GM12878 (cell line): ENCODE results near the gene B3GNT9. TPM values are rescaled to one million over a fixed set of nuclear protein-coding genes. Genes with fewer than 3 reads are reported as not detected.

Experiments
- ATF7 ChIP-seq: fragments of 450-650 bp; IDR thresholded peaks from 2 replicates; pipeline ENCODE4 v1.6.1; 2016; ENCODE audit warnings: low read depth, mild to moderate bottlenecking
- BHLHE40 ChIP-seq, 2 experiments: fragments of 450-650 bp in 1 of 2; IDR thresholded peaks; 2 replicates each; pipeline ENCODE4 v1.6.1; 2011 to 2017; ENCODE audit warnings: low read depth in 2 of 2, borderline replicate concordance in 1 of 2, improper control_type of control experiment in 1 of 2, low read length in 1 of 2, mild to moderate bottlenecking in 1 of 2
- CHD2 ChIP-seq: IDR thresholded peaks from 2 replicates; pipeline ENCODE4 v1.6.1; 2011; ENCODE audit warnings: low read depth, low read length, improper control_type of control experiment, borderline replicate concordance
- IKZF2 ChIP-seq, 2 experiments: fragments of 450-650 bp; IDR thresholded peaks; 2 replicates each; pipeline ENCODE4 v1.6.1; 2017; ENCODE audit warnings: mild to moderate bottlenecking in 2 of 2, moderate library complexity in 2 of 2
- LARP7 ChIP-seq: fragments of 450-650 bp; IDR thresholded peaks from 2 replicates; pipeline ENCODE4 v1.6.1; 2017; ENCODE audit warnings: mild to moderate bottlenecking
- MXI1 ChIP-seq: fragments of 150-350 bp; IDR thresholded peaks from 2 replicates; pipeline ENCODE4 v1.6.1; 2011; ENCODE audit warnings: low read depth, mild to moderate bottlenecking, inconsistent platforms, low read length, improper control_type of control experiment
- POLR2AphosphoS5 ChIP-seq: IDR thresholded peaks from 2 replicates; pipeline ENCODE4 v1.6.1; 2011; ENCODE audit warnings: mild to moderate bottlenecking, low read length, inconsistent platforms
- RELA ChIP-seq: fragments of 450-650 bp; IDR thresholded peaks from 2 replicates; pipeline ENCODE4 v1.8.0; 2014; ENCODE audit warnings: borderline replicate concordance; ENCODE audit not compliant: partially characterized antibody
- TCF12 ChIP-seq: IDR thresholded peaks from 2 replicates; pipeline ENCODE4 v1.6.1; 2011; ENCODE audit warnings: low read depth, mild to moderate bottlenecking, low read length
- polyA plus RNA-seq, 11 experiments: library from polyadenylated mRNA; depleted of rRNA in 4 of 11; unstranded in 6 of 11; stranded (reverse) in 5 of 11; fragments of >200 nt; fragmentation: Nextera tagmentation in 4 of 11; fragmentation: Illumina TruSeq in 1 of 11; extraction: Ambion mirVana in 4 of 11; extraction: Trizol in 1 of 11; gene quantifications; 1 replicate in 1 of 11; 2 replicates in 10 of 11; pipeline versions ENCODE4 v1.2.1 to v1.2.3, GENCODE V29; 2011 to 2016; ENCODE audit warnings: inconsistent platforms in 2 of 11, missing spikeins in 2 of 11, low read depth in 1 of 11
- total RNA-seq, 4 experiments: library from RNA; depleted of rRNA in 3 of 4; stranded (reverse); fragments of >200 nt in 3 of 4; fragmentation: Illumina TruSeq in 1 of 4; extraction: Trizol in 1 of 4; gene quantifications; 2 replicates each; pipeline versions ENCODE4 v1.2.1 to v1.2.3, GENCODE V29; 2013 to 2021
- TF ChIP-seq, protein P1 (sequence below): fragments of 450-650 bp; IDR thresholded peaks from 2 replicates; pipeline ENCODE4 v1.6.1; 2016; ENCODE audit warnings: mild to moderate bottlenecking, moderate library complexity, borderline replicate concordance
- TF ChIP-seq, protein P2 (sequence below): fragments of 450-650 bp; IDR thresholded peaks from 2 replicates; pipeline ENCODE4 v1.6.1; 2017; ENCODE audit warnings: mild to moderate bottlenecking, moderate library complexity
- TF ChIP-seq, protein P3 (sequence below): fragments of 450-650 bp; IDR thresholded peaks from 2 replicates; pipeline ENCODE4 v1.6.1; 2014; ENCODE audit warnings: mild to moderate bottlenecking
- TF ChIP-seq, protein P4 (sequence below): IDR thresholded peaks from 2 replicates; pipeline ENCODE4 v1.6.1; 2011; ENCODE audit warnings: borderline replicate concordance, low read depth, mild to moderate bottlenecking, moderate library complexity, mixed read lengths, low read length; ENCODE audit not compliant: insufficient read depth; ENCODE audit errors: extremely low read length
- TF ChIP-seq, protein P5 (sequence below): IDR thresholded peaks from 2 replicates; pipeline ENCODE4 v1.6.1; 2011; ENCODE audit warnings: low read depth, mild to moderate bottlenecking, low read length, moderate library complexity, borderline replicate concordance; ENCODE audit errors: extremely low read depth
- TF ChIP-seq, protein P6 (sequence below): fragments of 450-650 bp; conservative IDR thresholded peaks from 2 replicates; pipeline ENCODE4 v1.6.1; 2017; ENCODE audit warnings: mild to moderate bottlenecking, moderate library complexity

Gene B3GNT9
- total and polyA plus RNA-seq, 10 of the 15 experiments (the other 5 are each of a cell fraction or from before 2014, with no cell fraction given) = 0.08 to 5.0 (median 1.9) TPM

DNA sequence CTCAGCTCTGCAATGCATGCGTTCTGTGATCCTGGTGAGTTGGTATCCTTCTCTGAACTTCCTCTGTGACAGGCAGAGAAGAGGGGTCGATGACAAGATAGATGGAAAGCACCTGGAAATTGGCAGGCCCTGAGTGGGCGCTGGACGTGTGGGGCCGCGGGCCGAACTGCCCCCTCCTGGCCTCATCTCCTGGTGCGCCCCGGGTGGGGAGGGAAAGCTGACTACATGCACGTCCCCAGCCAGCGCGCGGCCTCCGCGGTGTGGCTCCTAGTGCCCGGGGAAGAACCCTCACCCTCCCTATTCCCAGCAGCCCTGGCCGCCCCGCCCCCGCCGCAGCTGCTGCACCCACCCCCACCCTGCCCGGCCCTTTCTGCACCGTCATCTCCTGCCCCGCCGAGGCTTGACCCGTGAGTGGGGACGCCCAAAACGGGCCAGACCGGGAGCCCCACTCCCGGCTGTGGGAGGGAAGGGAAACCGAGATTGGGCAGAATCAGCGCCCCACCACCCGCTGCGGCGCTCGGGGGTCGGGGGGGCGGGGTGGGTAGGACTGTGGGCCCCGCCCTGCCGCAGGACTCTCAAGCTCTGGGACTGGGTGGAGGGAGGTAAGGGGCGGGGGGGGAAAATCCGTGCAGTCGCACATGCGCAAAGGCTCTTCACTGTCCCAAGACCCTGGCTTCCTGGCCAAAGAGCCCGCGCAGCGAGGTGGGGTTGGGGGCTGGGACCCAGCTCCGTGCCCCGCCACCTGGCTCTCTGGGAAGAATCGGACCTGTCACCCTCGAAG is 19.6 kb upstream of the B3GNT9 start, which contains the start of gene NOL3 (continued):
- TF ChIP-seq, protein P1, sequence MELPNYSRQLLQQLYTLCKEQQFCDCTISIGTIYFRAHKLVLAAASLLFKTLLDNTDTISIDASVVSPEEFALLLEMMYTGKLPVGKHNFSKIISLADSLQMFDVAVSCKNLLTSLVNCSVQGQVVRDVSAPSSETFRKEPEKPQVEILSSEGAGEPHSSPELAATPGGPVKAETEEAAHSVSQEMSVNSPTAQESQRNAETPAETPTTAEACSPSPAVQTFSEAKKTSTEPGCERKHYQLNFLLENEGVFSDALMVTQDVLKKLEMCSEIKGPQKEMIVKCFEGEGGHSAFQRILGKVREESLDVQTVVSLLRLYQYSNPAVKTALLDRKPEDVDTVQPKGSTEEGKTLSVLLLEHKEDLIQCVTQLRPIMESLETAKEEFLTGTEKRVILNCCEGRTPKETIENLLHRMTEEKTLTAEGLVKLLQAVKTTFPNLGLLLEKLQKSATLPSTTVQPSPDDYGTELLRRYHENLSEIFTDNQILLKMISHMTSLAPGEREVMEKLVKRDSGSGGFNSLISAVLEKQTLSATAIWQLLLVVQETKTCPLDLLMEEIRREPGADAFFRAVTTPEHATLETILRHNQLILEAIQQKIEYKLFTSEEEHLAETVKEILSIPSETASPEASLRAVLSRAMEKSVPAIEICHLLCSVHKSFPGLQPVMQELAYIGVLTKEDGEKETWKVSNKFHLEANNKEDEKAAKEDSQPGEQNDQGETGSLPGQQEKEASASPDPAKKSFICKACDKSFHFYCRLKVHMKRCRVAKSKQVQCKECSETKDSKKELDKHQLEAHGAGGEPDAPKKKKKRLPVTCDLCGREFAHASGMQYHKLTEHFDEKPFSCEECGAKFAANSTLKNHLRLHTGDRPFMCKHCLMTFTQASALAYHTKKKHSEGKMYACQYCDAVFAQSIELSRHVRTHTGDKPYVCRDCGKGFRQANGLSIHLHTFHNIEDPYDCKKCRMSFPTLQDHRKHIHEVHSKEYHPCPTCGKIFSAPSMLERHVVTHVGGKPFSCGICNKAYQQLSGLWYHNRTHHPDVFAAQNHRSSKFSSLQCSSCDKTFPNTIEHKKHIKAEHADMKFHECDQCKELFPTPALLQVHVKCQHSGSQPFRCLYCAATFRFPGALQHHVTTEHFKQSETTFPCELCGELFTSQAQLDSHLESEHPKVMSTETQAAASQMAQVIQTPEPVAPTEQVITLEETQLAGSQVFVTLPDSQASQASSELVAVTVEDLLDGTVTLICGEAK = no peak
- TF ChIP-seq, protein P2, sequence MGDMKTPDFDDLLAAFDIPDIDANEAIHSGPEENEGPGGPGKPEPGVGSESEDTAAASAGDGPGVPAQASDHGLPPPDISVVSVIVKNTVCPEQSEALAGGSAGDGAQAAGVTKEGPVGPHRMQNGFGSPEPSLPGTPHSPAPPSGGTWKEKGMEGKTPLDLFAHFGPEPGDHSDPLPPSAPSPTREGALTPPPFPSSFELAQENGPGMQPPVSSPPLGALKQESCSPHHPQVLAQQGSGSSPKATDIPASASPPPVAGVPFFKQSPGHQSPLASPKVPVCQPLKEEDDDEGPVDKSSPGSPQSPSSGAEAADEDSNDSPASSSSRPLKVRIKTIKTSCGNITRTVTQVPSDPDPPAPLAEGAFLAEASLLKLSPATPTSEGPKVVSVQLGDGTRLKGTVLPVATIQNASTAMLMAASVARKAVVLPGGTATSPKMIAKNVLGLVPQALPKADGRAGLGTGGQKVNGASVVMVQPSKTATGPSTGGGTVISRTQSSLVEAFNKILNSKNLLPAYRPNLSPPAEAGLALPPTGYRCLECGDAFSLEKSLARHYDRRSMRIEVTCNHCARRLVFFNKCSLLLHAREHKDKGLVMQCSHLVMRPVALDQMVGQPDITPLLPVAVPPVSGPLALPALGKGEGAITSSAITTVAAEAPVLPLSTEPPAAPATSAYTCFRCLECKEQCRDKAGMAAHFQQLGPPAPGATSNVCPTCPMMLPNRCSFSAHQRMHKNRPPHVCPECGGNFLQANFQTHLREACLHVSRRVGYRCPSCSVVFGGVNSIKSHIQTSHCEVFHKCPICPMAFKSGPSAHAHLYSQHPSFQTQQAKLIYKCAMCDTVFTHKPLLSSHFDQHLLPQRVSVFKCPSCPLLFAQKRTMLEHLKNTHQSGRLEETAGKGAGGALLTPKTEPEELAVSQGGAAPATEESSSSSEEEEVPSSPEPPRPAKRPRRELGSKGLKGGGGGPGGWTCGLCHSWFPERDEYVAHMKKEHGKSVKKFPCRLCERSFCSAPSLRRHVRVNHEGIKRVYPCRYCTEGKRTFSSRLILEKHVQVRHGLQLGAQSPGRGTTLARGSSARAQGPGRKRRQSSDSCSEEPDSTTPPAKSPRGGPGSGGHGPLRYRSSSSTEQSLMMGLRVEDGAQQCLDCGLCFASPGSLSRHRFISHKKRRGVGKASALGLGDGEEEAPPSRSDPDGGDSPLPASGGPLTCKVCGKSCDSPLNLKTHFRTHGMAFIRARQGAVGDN = peak; percentile 82
- TF ChIP-seq, protein P3, sequence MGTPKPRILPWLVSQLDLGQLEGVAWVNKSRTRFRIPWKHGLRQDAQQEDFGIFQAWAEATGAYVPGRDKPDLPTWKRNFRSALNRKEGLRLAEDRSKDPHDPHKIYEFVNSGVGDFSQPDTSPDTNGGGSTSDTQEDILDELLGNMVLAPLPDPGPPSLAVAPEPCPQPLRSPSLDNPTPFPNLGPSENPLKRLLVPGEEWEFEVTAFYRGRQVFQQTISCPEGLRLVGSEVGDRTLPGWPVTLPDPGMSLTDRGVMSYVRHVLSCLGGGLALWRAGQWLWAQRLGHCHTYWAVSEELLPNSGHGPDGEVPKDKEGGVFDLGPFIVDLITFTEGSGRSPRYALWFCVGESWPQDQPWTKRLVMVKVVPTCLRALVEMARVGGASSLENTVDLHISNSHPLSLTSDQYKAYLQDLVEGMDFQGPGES = no peak
- no peak for TF ChIP-seq POLR2AphosphoS5
- peak; percentile 57; the same call in 1 of the 2 replicates for TF ChIP-seq TCF12
- peak; percentile 64 to 82; a peak in 3 of 4 replicates for TF ChIP-seq BHLHE40 (IDR thresholded peaks at IDR 0.05; ENCODE audit: borderline replicate concordance in 1 of 2, low read depth in 2 of 2, low read length in 1 of 2)
- TF ChIP-seq, protein P4, sequence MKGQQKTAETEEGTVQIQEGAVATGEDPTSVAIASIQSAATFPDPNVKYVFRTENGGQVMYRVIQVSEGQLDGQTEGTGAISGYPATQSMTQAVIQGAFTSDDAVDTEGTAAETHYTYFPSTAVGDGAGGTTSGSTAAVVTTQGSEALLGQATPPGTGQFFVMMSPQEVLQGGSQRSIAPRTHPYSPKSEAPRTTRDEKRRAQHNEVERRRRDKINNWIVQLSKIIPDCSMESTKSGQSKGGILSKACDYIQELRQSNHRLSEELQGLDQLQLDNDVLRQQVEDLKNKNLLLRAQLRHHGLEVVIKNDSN = no peak
- peak; percentile 53; the same call in 1 of the 2 replicates for TF ChIP-seq MXI1
- TF ChIP-seq LARP7 = peak; percentile 34; the same call in 1 of the 2 replicates
- peak; percentile 43 for TF ChIP-seq RELA
- TF ChIP-seq ATF7 = peak; percentile 49; the same call in 1 of the 2 replicates
- TF ChIP-seq, protein P5, sequence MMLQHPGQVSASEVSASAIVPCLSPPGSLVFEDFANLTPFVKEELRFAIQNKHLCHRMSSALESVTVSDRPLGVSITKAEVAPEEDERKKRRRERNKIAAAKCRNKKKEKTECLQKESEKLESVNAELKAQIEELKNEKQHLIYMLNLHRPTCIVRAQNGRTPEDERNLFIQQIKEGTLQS = no peak
- TF ChIP-seq, protein P6, sequence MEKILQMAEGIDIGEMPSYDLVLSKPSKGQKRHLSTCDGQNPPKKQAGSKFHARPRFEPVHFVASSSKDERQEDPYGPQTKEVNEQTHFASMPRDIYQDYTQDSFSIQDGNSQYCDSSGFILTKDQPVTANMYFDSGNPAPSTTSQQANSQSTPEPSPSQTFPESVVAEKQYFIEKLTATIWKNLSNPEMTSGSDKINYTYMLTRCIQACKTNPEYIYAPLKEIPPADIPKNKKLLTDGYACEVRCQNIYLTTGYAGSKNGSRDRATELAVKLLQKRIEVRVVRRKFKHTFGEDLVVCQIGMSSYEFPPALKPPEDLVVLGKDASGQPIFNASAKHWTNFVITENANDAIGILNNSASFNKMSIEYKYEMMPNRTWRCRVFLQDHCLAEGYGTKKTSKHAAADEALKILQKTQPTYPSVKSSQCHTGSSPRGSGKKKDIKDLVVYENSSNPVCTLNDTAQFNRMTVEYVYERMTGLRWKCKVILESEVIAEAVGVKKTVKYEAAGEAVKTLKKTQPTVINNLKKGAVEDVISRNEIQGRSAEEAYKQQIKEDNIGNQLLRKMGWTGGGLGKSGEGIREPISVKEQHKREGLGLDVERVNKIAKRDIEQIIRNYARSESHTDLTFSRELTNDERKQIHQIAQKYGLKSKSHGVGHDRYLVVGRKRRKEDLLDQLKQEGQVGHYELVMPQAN = 0 out of 2 replicates have a peak, but pooled peaks have one; percentile 57
- TF ChIP-seq CHD2 = peak; percentile 56
- peak; percentile 63 to 68; a peak in 3 of 4 replicates for TF ChIP-seq IKZF2 (IDR thresholded peaks at IDR 0.05)
